ENCODE data around the gene SERPINB10. TPM values are rescaled to one million over a fixed set of nuclear protein-coding genes. Genes with fewer than 3 reads are reported as not detected.

SERPINB10 gene
- total RNA-seq, 1 donor from 2014 or later, result not detected

DNA sequence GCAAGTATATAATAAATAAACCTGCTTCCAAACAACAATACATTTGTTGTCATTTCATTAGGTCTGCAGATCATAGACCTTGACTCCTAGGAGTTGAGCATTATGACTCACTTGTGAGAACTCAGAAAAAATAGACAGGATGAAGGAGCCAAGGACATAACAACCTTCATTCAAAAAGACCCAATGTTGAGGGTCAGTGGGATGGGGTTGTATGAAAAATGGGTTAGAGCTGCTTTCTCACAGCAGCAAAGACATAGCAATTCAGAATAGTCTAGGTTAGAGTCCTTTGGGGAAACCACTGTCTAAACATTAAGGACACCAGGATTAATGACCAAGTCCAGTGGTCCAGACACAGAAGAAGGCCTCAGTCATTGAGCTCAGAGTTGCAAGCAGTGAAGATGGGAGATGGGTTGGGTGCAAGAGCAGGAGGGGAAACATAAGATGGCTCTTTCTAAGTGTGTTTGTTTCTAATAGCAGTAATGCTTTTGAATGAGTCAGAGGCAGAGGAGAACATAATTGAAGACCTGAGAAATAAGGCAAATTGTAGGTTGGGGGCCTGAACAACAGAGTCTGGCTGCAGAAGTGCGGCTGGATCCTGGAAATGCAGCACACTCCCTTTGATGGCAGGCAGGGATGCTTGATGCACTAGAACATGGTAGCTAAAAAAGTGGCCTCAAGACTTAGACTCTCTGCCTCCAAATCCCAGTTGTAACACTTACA lies 3.7 kb upstream of the SERPINB10 start:
- no peaks in the 10 kb centered on the region for H3K36me3 ChIP-seq
- H3K4me3 ChIP-seq, result no peak overlapping the region
- DNase-seq (no peak), ATAC-seq (no peak)
- H3K9me3 ChIP-seq, result no peaks in the 10 kb centered on the region
- H3K4me1 ChIP-seq, result no peaks in the 10 kb centered on the region
- no peaks in the 10 kb centered on the region for H3K27me3 ChIP-seq
- H3K27ac ChIP-seq, result no peak overlapping the region
- intact Hi-C loops (cut with DNase I), result no loop called here
- TF ChIP-seq, protein P1, sequence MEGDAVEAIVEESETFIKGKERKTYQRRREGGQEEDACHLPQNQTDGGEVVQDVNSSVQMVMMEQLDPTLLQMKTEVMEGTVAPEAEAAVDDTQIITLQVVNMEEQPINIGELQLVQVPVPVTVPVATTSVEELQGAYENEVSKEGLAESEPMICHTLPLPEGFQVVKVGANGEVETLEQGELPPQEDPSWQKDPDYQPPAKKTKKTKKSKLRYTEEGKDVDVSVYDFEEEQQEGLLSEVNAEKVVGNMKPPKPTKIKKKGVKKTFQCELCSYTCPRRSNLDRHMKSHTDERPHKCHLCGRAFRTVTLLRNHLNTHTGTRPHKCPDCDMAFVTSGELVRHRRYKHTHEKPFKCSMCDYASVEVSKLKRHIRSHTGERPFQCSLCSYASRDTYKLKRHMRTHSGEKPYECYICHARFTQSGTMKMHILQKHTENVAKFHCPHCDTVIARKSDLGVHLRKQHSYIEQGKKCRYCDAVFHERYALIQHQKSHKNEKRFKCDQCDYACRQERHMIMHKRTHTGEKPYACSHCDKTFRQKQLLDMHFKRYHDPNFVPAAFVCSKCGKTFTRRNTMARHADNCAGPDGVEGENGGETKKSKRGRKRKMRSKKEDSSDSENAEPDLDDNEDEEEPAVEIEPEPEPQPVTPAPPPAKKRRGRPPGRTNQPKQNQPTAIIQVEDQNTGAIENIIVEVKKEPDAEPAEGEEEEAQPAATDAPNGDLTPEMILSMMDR (IDR thresholded peaks at IDR 0.05), result no peak

GRCh38 chr18:63904694-63905093 lies 3.1 kb upstream of the SERPINB10 start:
- no peaks in the 10 kb centered on the region for H3K4me1 ChIP-seq
- no peaks in the 10 kb centered on the region for H3K9me3 ChIP-seq
- intact Hi-C loops (cut with DNase I), result no loop called here
- no peak overlapping the region for H3K4me3 ChIP-seq
- no peaks in the 10 kb centered on the region for H3K27me3 ChIP-seq
- ATAC-seq (no peak), DNase-seq (no peak)
- TF ChIP-seq, protein P1 (IDR thresholded peaks at IDR 0.05), result no peak
- H3K36me3 ChIP-seq, result no peaks in the 10 kb centered on the region
- H3K27ac ChIP-seq, result no peak overlapping the region

DNA sequence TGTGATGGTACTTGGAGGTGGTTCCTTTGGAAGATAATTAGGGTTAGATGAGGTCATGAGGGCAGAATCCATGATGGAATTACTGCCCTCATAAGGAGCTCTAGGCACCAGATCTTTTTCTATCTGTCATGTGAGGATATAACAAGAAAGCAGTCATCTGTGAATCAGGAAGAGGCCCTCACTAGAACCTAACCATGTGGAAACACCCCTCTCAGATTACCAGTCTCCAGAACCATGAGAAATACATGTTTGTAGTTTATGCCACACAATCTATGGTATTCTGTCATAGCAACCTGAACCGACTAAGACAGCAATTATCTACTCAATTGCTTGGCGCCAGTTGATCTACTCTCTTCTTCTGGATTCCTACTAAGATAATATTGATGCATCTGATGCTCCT lies 2.4 kb upstream of the SERPINB10 start:
- ATAC-seq (no peak), DNase-seq (no peak)
- Histone ChIP-seq H3K27me3 (no peaks in the 10 kb centered on the region), H3K4me3 (no peak overlapping the region), H3K4me1 (no peaks in the 10 kb centered on the region), H3K36me3 (no peaks in the 10 kb centered on the region), H3K27ac (no peak overlapping the region), H3K9me3 (no peaks in the 10 kb centered on the region)
- TF ChIP-seq, protein P1 (IDR thresholded peaks at IDR 0.05), result no peak
- intact Hi-C loops (cut with DNase I), result no loop called here

DNA sequence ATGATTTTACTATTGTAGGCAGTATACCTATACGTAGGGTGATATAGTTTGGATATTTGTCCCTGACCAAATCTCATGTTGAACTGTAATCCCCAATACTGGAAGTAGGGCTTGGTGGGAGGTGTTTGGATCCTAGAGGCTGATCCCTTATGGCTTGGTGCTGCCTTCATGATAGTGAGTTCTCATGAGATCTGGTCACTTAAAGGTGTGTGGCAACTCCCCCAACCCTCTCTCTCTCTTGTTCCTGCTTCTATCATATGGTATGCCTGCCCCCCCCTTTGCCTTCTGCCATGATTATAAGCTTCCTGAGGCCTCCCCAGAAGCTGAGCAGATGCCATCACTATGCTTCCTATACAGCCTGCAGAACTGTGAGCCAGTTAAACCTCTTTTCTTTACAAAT lies 1.7 kb upstream of the SERPINB10 start:
- ATAC-seq (no peak), DNase-seq (no peak)
- Histone ChIP-seq H3K36me3 (no peaks in the 10 kb centered on the region), H3K4me3 (no peak overlapping the region), H3K27ac (no peak overlapping the region), H3K9me3 (no peaks in the 10 kb centered on the region), H3K27me3 (no peaks in the 10 kb centered on the region), H3K4me1 (no peaks in the 10 kb centered on the region)
- TF ChIP-seq, protein P1 (IDR thresholded peaks at IDR 0.05), result no peak
- intact Hi-C loops (cut with DNase I), result no loop called here

- Histone ChIP-seq H3K9me3 (no peaks in the 10 kb centered on the region), H3K27ac (no peak overlapping the region), H3K36me3 (no peaks in the 10 kb centered on the region), H3K4me1 (no peaks in the 10 kb centered on the region), H3K27me3 (no peaks in the 10 kb centered on the region), H3K4me3 (no peak overlapping the region)
- DNase-seq, result no peak
- no peak for ATAC-seq
- intact Hi-C loops (cut with DNase I), result no loop called here
- TF ChIP-seq, protein P1 (IDR thresholded peaks at IDR 0.05), result no peak
These were observed 1.1 kb downstream of the SERPINB10 start for GRCh38 chr18:63908858-63909257.

DNA sequence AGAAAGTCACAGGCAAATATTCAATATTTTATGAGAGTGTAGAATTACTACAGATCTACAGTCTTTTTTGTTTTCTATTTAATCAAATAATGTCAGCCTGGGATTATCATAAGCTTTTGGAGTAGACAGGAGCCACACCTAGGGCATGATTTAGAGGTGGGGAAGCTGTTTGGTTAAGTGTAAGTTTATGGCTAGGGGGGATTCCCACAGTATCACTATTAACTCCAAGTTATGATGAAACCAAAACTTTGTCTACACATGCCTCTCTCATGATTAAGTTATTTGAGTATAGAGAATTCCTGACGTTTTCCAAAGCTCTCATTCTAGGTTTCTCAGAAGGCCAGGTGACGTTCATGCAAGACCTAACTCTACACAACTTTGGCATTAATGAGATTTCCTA lies 2.1 kb downstream of the SERPINB10 start:
- Histone ChIP-seq H3K4me1 (no peaks in the 10 kb centered on the region), H3K27ac (no peak overlapping the region), H3K4me3 (no peak overlapping the region), H3K9me3 (no peaks in the 10 kb centered on the region), H3K36me3 (no peaks in the 10 kb centered on the region), H3K27me3 (no peaks in the 10 kb centered on the region)
- TF ChIP-seq, protein P1 (IDR thresholded peaks at IDR 0.05), result no peak
- ATAC-seq (no peak), DNase-seq (no peak)
- intact Hi-C loops (cut with DNase I), result no loop called here

Measured in upper lobe of right lung (tissue), 1 donor.